H9 (cell line): ENCODE data around the gene TMEM129. TPM values are rescaled to one million over a fixed set of nuclear protein-coding genes. Genes with fewer than 3 reads are reported as not detected.
A peak's percentile ranks its signal among the peaks of the same experiment; 100 is the strongest.

Source experiments
- DNase-seq: peaks from one replicate; pipeline ENCODE4 v3.0.0-alpha.2; 2017
- H2AFZ ChIP-seq: one replicate; pipeline ENCODE4 v1.6.1; 2013; ENCODE audit warnings: mild to moderate bottlenecking, low read length, control low read depth, moderate library complexity
- H2AK5ac ChIP-seq: 2 replicates; pipeline ENCODE4 v1.6.1; 2013; ENCODE audit warnings: low read length, control low read depth, mixed read lengths; ENCODE audit not compliant: insufficient read length
- H2BK120ac ChIP-seq: one replicate; pipeline ENCODE4 v1.6.1; 2013; ENCODE audit warnings: low read depth, mild to moderate bottlenecking, low read length, control low read depth, inconsistent platforms; ENCODE audit not compliant: poor library complexity, severe bottlenecking
- H2BK12ac ChIP-seq: 2 replicates; pipeline ENCODE4 v1.6.1; 2013; ENCODE audit warnings: low read length, control low read depth, mixed read lengths, low read depth; ENCODE audit not compliant: insufficient read length
- H2BK15ac ChIP-seq: 2 replicates; pipeline ENCODE4 v1.6.1; 2013; ENCODE audit warnings: low read depth, low read length, control low read depth
- H2BK20ac ChIP-seq: one replicate; pipeline ENCODE4 v1.6.1; 2013; ENCODE audit warnings: low read depth, mild to moderate bottlenecking, low read length, control low read depth, inconsistent platforms; ENCODE audit not compliant: poor library complexity, severe bottlenecking
- H2BK5ac ChIP-seq: 2 replicates; pipeline ENCODE4 v1.6.1; 2013; ENCODE audit warnings: low read length, control low read depth, mixed read lengths; ENCODE audit not compliant: insufficient read length
- H3K14ac ChIP-seq: 2 replicates; pipeline ENCODE4 v1.6.1; 2013; ENCODE audit warnings: low read length, control low read depth; ENCODE audit not compliant: insufficient read depth
- H3K18ac ChIP-seq: 2 replicates; pipeline ENCODE4 v1.6.1; 2013; ENCODE audit warnings: low read depth, mild to moderate bottlenecking, mixed read lengths, low read length, control low read depth; ENCODE audit not compliant: insufficient read length
- H3K23ac ChIP-seq: 2 replicates; pipeline ENCODE4 v1.6.1; 2013; ENCODE audit warnings: low read length, control low read depth, mixed read lengths, low read depth; ENCODE audit not compliant: insufficient read length
- H3K23me2 ChIP-seq: 2 replicates; pipeline ENCODE4 v1.6.1; 2013; ENCODE audit warnings: low read depth, mild to moderate bottlenecking, mixed read lengths, low read length, control low read depth; ENCODE audit not compliant: insufficient read length, poor library complexity, severe bottlenecking
- H3K27ac ChIP-seq: 2 replicates; pipeline ENCODE4 v1.5.1; 2013; ENCODE audit warnings: low read length, control low read depth, mixed read lengths, low read depth; ENCODE audit not compliant: insufficient read length
- H3K27me3 ChIP-seq: 2 replicates; pipeline ENCODE4 v1.6.1; 2013; ENCODE audit warnings: low read length, control low read depth, inconsistent platforms; ENCODE audit not compliant: insufficient read depth
- H3K4ac ChIP-seq: 2 replicates; pipeline ENCODE4 v1.6.1; 2013; ENCODE audit warnings: low read depth, mild to moderate bottlenecking, control low read depth, inconsistent platforms, low read length, moderate library complexity
- H3K4me1 ChIP-seq: 2 replicates; pipeline ENCODE4 v1.6.1; 2013; ENCODE audit warnings: low read length, control low read depth, inconsistent platforms; ENCODE audit not compliant: insufficient read depth
- H3K4me2 ChIP-seq: 2 replicates; pipeline ENCODE4 v1.6.1; 2013; ENCODE audit warnings: low read length, control low read depth, mixed read lengths; ENCODE audit not compliant: insufficient read length, insufficient read depth
- H3K56ac ChIP-seq: 2 replicates; pipeline ENCODE4 v1.6.1; 2013; ENCODE audit warnings: low read depth, mild to moderate bottlenecking, mixed read lengths, low read length, control low read depth; ENCODE audit not compliant: insufficient read length
- H3K79me1 ChIP-seq: 2 replicates; pipeline ENCODE4 v1.6.1; 2013; ENCODE audit warnings: low read depth, mild to moderate bottlenecking, moderate library complexity, low read length, control low read depth, inconsistent platforms; ENCODE audit not compliant: insufficient read depth, poor library complexity, severe bottlenecking
- H3K79me2 ChIP-seq: 2 replicates; pipeline ENCODE4 v1.6.1; 2013; ENCODE audit warnings: low read length, control low read depth, inconsistent platforms; ENCODE audit not compliant: insufficient read depth
- H3K9ac ChIP-seq: 2 replicates; pipeline ENCODE4 v1.6.1; 2013; ENCODE audit warnings: low read length, control low read depth, mixed read lengths; ENCODE audit not compliant: insufficient read length; ENCODE audit errors: extremely low read depth
- H3K9me3 ChIP-seq: one replicate; pipeline ENCODE4 v1.6.1; 2013; ENCODE audit warnings: low read depth, low read length, inconsistent platforms; ENCODE audit not compliant: control insufficient read depth
- H3T11ph ChIP-seq: one replicate; pipeline ENCODE4 v1.6.1; 2013; ENCODE audit warnings: mild to moderate bottlenecking, low read length, control low read depth, inconsistent platforms
- H4K20me1 ChIP-seq: one replicate; pipeline ENCODE4 v1.6.1; 2013; ENCODE audit not compliant: control insufficient read depth, insufficient read length, insufficient read depth
- H4K5ac ChIP-seq: 2 replicates; pipeline ENCODE4 v1.6.1; 2013; ENCODE audit warnings: low read depth, mild to moderate bottlenecking, mixed read lengths, low read length, control low read depth; ENCODE audit not compliant: insufficient read length
- H4K8ac ChIP-seq: replicated peaks from 2 replicates; pipeline ENCODE4 v1.6.1; 2013; ENCODE audit warnings: low read length, control low read depth, mixed read lengths, low read depth; ENCODE audit not compliant: insufficient read length
- H4K91ac ChIP-seq: 2 replicates; pipeline ENCODE4 v1.6.1; 2013; ENCODE audit warnings: low read depth, mild to moderate bottlenecking, moderate library complexity, mixed read lengths, low read length, control low read depth; ENCODE audit not compliant: insufficient read length
- H3K27ac Mint-ChIP-seq, 3 experiments: 2 replicates in 2 of 3; 3 replicates in 1 of 3; pipeline ENCODE4 v1.8.0; 2020 to 2021; ENCODE audit warnings: mixed read lengths in 3 of 3, mild to moderate bottlenecking in 1 of 3, moderate library complexity in 1 of 3
- H3K27me3 Mint-ChIP-seq: 2 replicates; pipeline ENCODE4 v1.8.0; 2021; ENCODE audit warnings: low read depth, mild to moderate bottlenecking, moderate library complexity, mixed read lengths
- H3K36me3 Mint-ChIP-seq, 3 experiments: 2 replicates in 2 of 3; 3 replicates in 1 of 3; pipeline ENCODE4 v1.8.0; 2020 to 2021; ENCODE audit warnings: low read depth in 3 of 3, mixed read lengths in 3 of 3; ENCODE audit not compliant: insufficient read depth in 1 of 3
- H3K4me1 Mint-ChIP-seq, 2 experiments: 2 replicates each; pipeline ENCODE4 v1.8.0; 2020; ENCODE audit warnings: mixed read lengths in 2 of 2
- H3K4me3 Mint-ChIP-seq, 2 experiments: 2 replicates in 1 of 2; 3 replicates in 1 of 2; pipeline ENCODE4 v1.8.0; 2020 to 2021; ENCODE audit warnings: mild to moderate bottlenecking in 2 of 2, mixed read lengths in 2 of 2, moderate library complexity in 1 of 2
- H3K9me3 Mint-ChIP-seq, 2 experiments: 2 replicates in 1 of 2; 3 replicates in 1 of 2; pipeline ENCODE4 v1.8.0; 2020; ENCODE audit warnings: mild to moderate bottlenecking in 2 of 2, mixed read lengths in 2 of 2, moderate library complexity in 1 of 2
- CTCF ChIP-seq: fragments of 200-600 bp; sonication (generic); conservative IDR thresholded peaks from 3 replicates; pipeline ENCODE4 v1.8.0; 2021; ENCODE audit warnings: antibody characterized with exemption, mild to moderate bottlenecking
- WGBS: extraction: QIAGEN DNeasy Blood & Tissue Kit; methylation state at CpG from one replicate; pipeline ENCODE4 v1.1.7; 2013; ENCODE audit warnings: missing lambda C conversion rate, low lambda C conversion rate, mixed read lengths; ENCODE audit not compliant: insufficient read length; ENCODE audit errors: extremely low coverage; 5-methylcytosine and 5-hydroxymethylcytosine counted together
- total RNA-seq: library from RNA; stranded (reverse); gene quantifications from 2 replicates; pipeline ENCODE4 v1.2.1, GENCODE V29; 2021

Gene TMEM129
- total RNA-seq, 1 experiment from 2014 or later: 27.3 TPM

GRCh38 chr4:1676605-1677525, 44.3 kb downstream of the TMEM129 start:
- Histone ChIP-seq H2BK20ac (no peak overlapping the region), H3K14ac (no peak overlapping the region), H2BK120ac (no peak overlapping the region), H3T11ph (no peak overlapping the region), H4K5ac (no peak overlapping the region), H4K20me1 (no peaks in the 10 kb centered on the region), H4K8ac (no peak overlapping the region), H3K27ac (no peak overlapping the region), H2BK12ac (no peak overlapping the region), H3K23me2 (no peaks in the 10 kb centered on the region), H3K27me3 (no peaks in the 10 kb centered on the region), H3K56ac (no peak overlapping the region), H3K4me1 (no peaks in the 10 kb centered on the region), H2BK15ac (no peak overlapping the region), H3K4me2 (no peak overlapping the region), H2BK5ac (no peak overlapping the region), H3K9ac (no peak overlapping the region), H3K79me1 (no peaks in the 10 kb centered on the region), H3K23ac (no peak overlapping the region), H3K18ac (no peak overlapping the region), H3K4ac (no peak overlapping the region), H3K9me3 (no peaks in the 10 kb centered on the region), H4K91ac (no peak overlapping the region), H2AK5ac (no peak overlapping the region), H3K79me2 (no peaks in the 10 kb centered on the region), H2AFZ (no peak overlapping the region)
- H3K9me3 Mint-ChIP-seq: no peaks in the 10 kb centered on the region; a peak in 1 of 5 replicates
- peak overlapping the region in 1 of 3 experiments; percentile 2; a peak in 2 of 7 replicates for H3K27ac Mint-ChIP-seq
- H3K4me1 Mint-ChIP-seq: peaks cover 0 to 10% of the 10 kb centered on the region in 2 experiments; a peak in 3 of 4 replicates
- H3K27me3 Mint-ChIP-seq: peaks cover 16% of the 10 kb centered on the region
- no peaks in the 10 kb centered on the region for H3K36me3 Mint-ChIP-seq
- no peak for DNase-seq
- H3K4me3 Mint-ChIP-seq: no peak overlapping the region; a peak in 1 of 5 replicates
- TF ChIP-seq CTCF: no peak
- WGBS: no CpG with 5 or more reads among the region's 25 CpGs
